Liver (tissue), 9 donors: ENCODE measurements around the gene LYRM7. TPM values are rescaled to one million over a fixed set of nuclear protein-coding genes. Genes with fewer than 3 reads are reported as not detected.

Experiments
- DNase-seq: peaks from one replicate; pipeline ENCODE4 v3.0.0-alpha.2; 2017; ENCODE audit warnings: low spot score
- H3K27ac ChIP-seq, 2 donors: one replicate each; pipeline ENCODE4 v1.7.0; 2013; ENCODE audit warnings: inconsistent platforms in 2 of 2, low read length in 2 of 2, control low read depth in 1 of 2, low read depth in 1 of 2, mild to moderate bottlenecking in 1 of 2
- H3K27me3 ChIP-seq, 4 donors: one replicate each; pipeline versions ENCODE4 v1.6.1 to v1.7.0; 2013; ENCODE audit warnings: low read length in 3 of 4, inconsistent platforms in 1 of 4, mild to moderate bottlenecking in 1 of 4, moderate library complexity in 1 of 4; ENCODE audit not compliant: control insufficient read depth in 4 of 4, insufficient read depth in 4 of 4
- H3K36me3 ChIP-seq, 4 donors: one replicate each; pipeline versions ENCODE4 v1.6.1 to v1.7.0; 2013; ENCODE audit warnings: low read length in 3 of 4, mild to moderate bottlenecking in 3 of 4, low read depth in 1 of 4, moderate library complexity in 1 of 4; ENCODE audit not compliant: control insufficient read depth in 4 of 4, insufficient read depth in 3 of 4
- H3K4me1 ChIP-seq, 4 donors: one replicate each; pipeline versions ENCODE4 v1.6.1 to v1.7.0; 2013; ENCODE audit warnings: low read length in 3 of 4, mild to moderate bottlenecking in 3 of 4, moderate library complexity in 1 of 4; ENCODE audit not compliant: control insufficient read depth in 4 of 4, insufficient read depth in 4 of 4
- H3K4me3 ChIP-seq, 3 donors: one replicate each; pipeline versions ENCODE4 v1.6.1 to v1.7.0; 2013; ENCODE audit warnings: low read length in 3 of 3, control low read depth in 1 of 3, low read depth in 1 of 3, mild to moderate bottlenecking in 1 of 3
- H3K9ac ChIP-seq, 2 donors: one replicate each; pipeline ENCODE4 v1.7.0; 2013; ENCODE audit warnings: low read length in 2 of 2, mild to moderate bottlenecking in 2 of 2, moderate library complexity in 2 of 2, control low read depth in 1 of 2, low read depth in 1 of 2
- H3K9me3 ChIP-seq, 4 donors: one replicate each; pipeline versions ENCODE4 v1.6.1 to v1.7.0; 2013; ENCODE audit warnings: low read length in 3 of 4; ENCODE audit not compliant: control insufficient read depth in 4 of 4
- ATF3 ChIP-seq: IDR thresholded peaks from 2 replicates; pipeline ENCODE4 v1.6.1; 2016; ENCODE audit warnings: antibody characterized with exemption
- CTCF ChIP-seq: fragments of 150-350 bp; IDR thresholded peaks from 2 replicates; pipeline ENCODE4 v1.5.1; 2017; ENCODE audit warnings: improper control_type of control experiment, low read depth, low read length; ENCODE audit not compliant: missing input control
- EGR1 ChIP-seq, 2 donors: IDR thresholded peaks; 2 replicates each; pipeline ENCODE4 v1.6.1; 2016 to 2018; ENCODE audit warnings: antibody characterized with exemption in 2 of 2, low read depth in 2 of 2
- FOXA1 ChIP-seq: IDR thresholded peaks from 2 replicates; pipeline ENCODE4 v1.6.1; 2016; ENCODE audit warnings: antibody characterized with exemption
- FOXA2 ChIP-seq: IDR thresholded peaks from 2 replicates; pipeline ENCODE4 v1.6.1; 2016; ENCODE audit warnings: antibody characterized with exemption
- GABPA ChIP-seq, 2 donors: IDR thresholded peaks in 1 of 2; conservative IDR thresholded peaks in 1 of 2; 2 replicates each; pipeline ENCODE4 v1.6.1; 2016; ENCODE audit warnings: antibody characterized with exemption in 2 of 2, mild to moderate bottlenecking in 1 of 2, moderate library complexity in 1 of 2
- HNF4A ChIP-seq, 2 donors: conservative IDR thresholded peaks; 2 replicates each; pipeline ENCODE4 v1.6.1; 2016; ENCODE audit warnings: antibody characterized with exemption in 2 of 2, mild to moderate bottlenecking in 2 of 2
- HNF4G ChIP-seq: IDR thresholded peaks from 2 replicates; pipeline ENCODE4 v1.6.1; 2016; ENCODE audit warnings: antibody characterized with exemption
- JUND ChIP-seq, 2 donors: IDR thresholded peaks; 2 replicates each; pipeline ENCODE4 v1.6.1; 2016; ENCODE audit warnings: antibody characterized with exemption in 2 of 2
- MAX ChIP-seq: IDR thresholded peaks from 2 replicates; pipeline ENCODE4 v1.6.1; 2016; ENCODE audit warnings: antibody characterized with exemption
- NR2F2 ChIP-seq: IDR thresholded peaks from 2 replicates; pipeline ENCODE4 v1.6.1; 2016; ENCODE audit warnings: antibody characterized with exemption
- RAD21 ChIP-seq, 2 donors: IDR thresholded peaks; 2 replicates each; pipeline ENCODE4 v1.6.1; 2016; ENCODE audit warnings: antibody characterized with exemption in 2 of 2, mild to moderate bottlenecking in 2 of 2
- REST ChIP-seq: IDR thresholded peaks from 2 replicates; pipeline ENCODE4 v1.6.1; 2016; ENCODE audit warnings: antibody characterized with exemption, mild to moderate bottlenecking
- RXRA ChIP-seq, 2 donors: IDR thresholded peaks; 2 replicates each; pipeline ENCODE4 v1.6.1; 2017 to 2018; ENCODE audit warnings: antibody characterized with exemption in 2 of 2, mild to moderate bottlenecking in 1 of 2
- SP1 ChIP-seq: IDR thresholded peaks from 2 replicates; pipeline ENCODE4 v1.6.1; 2018; ENCODE audit warnings: antibody characterized with exemption, mild to moderate bottlenecking
- TAF1 ChIP-seq: conservative IDR thresholded peaks from 2 replicates; pipeline ENCODE4 v1.6.1; 2016; ENCODE audit warnings: antibody characterized with exemption, mild to moderate bottlenecking
- YY1 ChIP-seq: IDR thresholded peaks from 2 replicates; pipeline ENCODE4 v1.6.1; 2016; ENCODE audit warnings: antibody characterized with exemption, mild to moderate bottlenecking
- WGBS: extraction: QIAGEN DNeasy Blood & Tissue Kit; methylation state at CpG from one replicate; pipeline ENCODE4 v1.1.7; 2013; 5-methylcytosine and 5-hydroxymethylcytosine counted together
- polyA plus RNA-seq, 2 donors: library from polyadenylated mRNA; stranded (reverse) in 1 of 2; unstranded in 1 of 2; fragments of 200-250 nt in 1 of 2; fragments of >200 nt in 1 of 2; fragmentation: Nextera tagmentation in 1 of 2; extraction: Ambion mirVana in 1 of 2; gene quantifications; one replicate each; pipeline versions ENCODE4 v1.2.1 to v1.2.3, GENCODE V29; 2013 to 2015
- total RNA-seq, 2 donors: library from RNA; depleted of rRNA; stranded (reverse); fragments of >200 nt; gene quantifications; one replicate each; pipeline ENCODE4 v1.2.3, GENCODE V29; 2014
- TF ChIP-seq, protein P1 (sequence below): IDR thresholded peaks from 2 replicates; pipeline ENCODE4 v1.6.1; 2016; ENCODE audit warnings: antibody characterized with exemption
- donor health status: healthy.
- donor health status: healthy.
- donor health status: healthy.
- donor health status: healthy.
- donor health status: healthy.

LYRM7 gene
- total and polyA plus RNA-seq, 4 donors = 2.3 to 7.5 (median 5.8) TPM

DNA sequence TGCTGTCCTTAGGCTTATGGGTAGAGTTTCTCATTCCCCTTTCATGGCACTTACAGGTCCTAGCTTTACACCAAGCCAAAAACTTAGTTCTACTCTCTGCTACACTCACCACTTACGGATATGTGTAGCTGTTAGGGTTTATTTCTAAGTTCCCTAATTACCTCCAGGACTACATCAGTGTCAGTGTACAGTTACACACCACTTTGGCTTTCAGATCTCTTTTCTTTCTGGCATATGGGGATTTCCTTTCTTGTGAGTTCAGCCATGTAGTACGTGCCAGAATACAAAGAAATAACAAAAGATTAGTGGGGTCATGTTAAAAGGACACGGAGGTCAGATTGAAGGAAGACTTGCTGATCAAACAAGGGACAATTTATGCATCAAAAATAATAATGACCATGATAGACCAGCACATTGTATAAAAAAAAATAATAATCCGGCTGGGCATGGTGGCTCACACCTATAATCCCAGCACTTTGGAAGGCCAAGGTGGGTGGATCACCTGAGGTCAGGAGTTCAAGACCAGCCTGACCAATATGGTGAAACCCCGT, 41.8 kb downstream of the LYRM7 start:
- no peak for DNase-seq
- Histone ChIP-seq H3K4me3 (no peak overlapping the region), H3K27me3 (no peaks in the 10 kb centered on the region), H3K4me1 (no peaks in the 10 kb centered on the region), H3K9me3 (no peaks in the 10 kb centered on the region), H3K36me3 (no peaks in the 10 kb centered on the region), H3K27ac (no peak overlapping the region), H3K9ac (no peak overlapping the region)
- WGBS = 82% methylated on average over 5 of the region's 5 CpGs
- no peak for TF ChIP-seq NR2F2
- TF ChIP-seq REST = no peak
- TF ChIP-seq ATF3 = no peak
- no peak for TF ChIP-seq RAD21 (IDR thresholded peaks at IDR 0.05)
- TF ChIP-seq TAF1 = no peak
- TF ChIP-seq FOXA1 = no peak
- TF ChIP-seq FOXA2 = no peak
- TF ChIP-seq JUND (IDR thresholded peaks at IDR 0.05) = no peak
- no peak for TF ChIP-seq HNF4A (conservative IDR thresholded peaks at IDR 0.05)
- no peak for TF ChIP-seq MAX
- no peak for TF ChIP-seq GABPA (IDR thresholded peaks at IDR 0.05 in 1 of 2, conservative IDR thresholded peaks at IDR 0.05 in 1 of 2)
- no peak for TF ChIP-seq YY1
- TF ChIP-seq SP1 = no peak
- TF ChIP-seq EGR1 (IDR thresholded peaks at IDR 0.05; ENCODE audit: low read depth in 2 of 2) = no peak
- no peak for TF ChIP-seq HNF4G
- no peak for TF ChIP-seq CTCF
- TF ChIP-seq, protein P1, sequence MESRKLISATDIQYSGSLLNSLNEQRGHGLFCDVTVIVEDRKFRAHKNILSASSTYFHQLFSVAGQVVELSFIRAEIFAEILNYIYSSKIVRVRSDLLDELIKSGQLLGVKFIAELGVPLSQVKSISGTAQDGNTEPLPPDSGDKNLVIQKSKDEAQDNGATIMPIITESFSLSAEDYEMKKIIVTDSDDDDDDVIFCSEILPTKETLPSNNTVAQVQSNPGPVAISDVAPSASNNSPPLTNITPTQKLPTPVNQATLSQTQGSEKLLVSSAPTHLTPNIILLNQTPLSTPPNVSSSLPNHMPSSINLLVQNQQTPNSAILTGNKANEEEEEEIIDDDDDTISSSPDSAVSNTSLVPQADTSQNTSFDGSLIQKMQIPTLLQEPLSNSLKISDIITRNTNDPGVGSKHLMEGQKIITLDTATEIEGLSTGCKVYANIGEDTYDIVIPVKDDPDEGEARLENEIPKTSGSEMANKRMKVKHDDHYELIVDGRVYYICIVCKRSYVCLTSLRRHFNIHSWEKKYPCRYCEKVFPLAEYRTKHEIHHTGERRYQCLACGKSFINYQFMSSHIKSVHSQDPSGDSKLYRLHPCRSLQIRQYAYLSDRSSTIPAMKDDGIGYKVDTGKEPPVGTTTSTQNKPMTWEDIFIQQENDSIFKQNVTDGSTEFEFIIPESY = no peak
- no peak for TF ChIP-seq RXRA (IDR thresholded peaks at IDR 0.05)
